ENCODE measurements around the gene GMNN.

GMNN gene

GRCh38 chr6:24831771-24832716 is 57.3 kb downstream of the GMNN start:
- Histone ChIP-seq H3K27ac (ENCODE audit: low read depth, low read length, severe bottlenecking) (no peak overlapping the region), H3K4me1 (ENCODE audit: control insufficient read depth, insufficient read depth, low read length, poor library complexity, severe bottlenecking) (no peaks in the 10 kb centered on the region), H3K4me3 (ENCODE audit: extremely low read depth, insufficient read depth, low read length, poor library complexity, severe bottlenecking) (no peak overlapping the region), H3K9me3 (ENCODE audit: control insufficient read depth, low read length) (no peaks in the 10 kb centered on the region), H3K36me3 (ENCODE audit: control insufficient read depth, insufficient read depth, low read length) (no peaks in the 10 kb centered on the region)
- 82 to 93% methylated on average over 6 to 7 of the region's 10 CpGs for WGBS, 2 experiments (ENCODE audit: insufficient coverage in 2 of 2)

GRCh38 chr6:24832794-24833193 is 58.1 kb downstream of the GMNN start:
- H3K4me3 ChIP-seq (ENCODE audit: extremely low read depth, insufficient read depth, low read length, poor library complexity, severe bottlenecking) = no peak overlapping the region
- H3K9me3 ChIP-seq (ENCODE audit: control insufficient read depth, low read length) = no peaks in the 10 kb centered on the region
- H3K4me1 ChIP-seq (ENCODE audit: control insufficient read depth, insufficient read depth, low read length, poor library complexity, severe bottlenecking) = no peaks in the 10 kb centered on the region
- 100% methylated on average over 1 of the region's 1 CpG; no CpG with 5 or more reads in 1 of the 2 experiments for WGBS, 2 experiments (ENCODE audit: insufficient coverage in 2 of 2)
- H3K36me3 ChIP-seq (ENCODE audit: control insufficient read depth, insufficient read depth, low read length) = no peaks in the 10 kb centered on the region
- H3K27ac ChIP-seq (ENCODE audit: low read depth, low read length, severe bottlenecking) = no peak overlapping the region

- Histone ChIP-seq H3K27ac (ENCODE audit: low read depth, low read length, severe bottlenecking) (no peak overlapping the region), H3K4me1 (ENCODE audit: control insufficient read depth, insufficient read depth, low read length, poor library complexity, severe bottlenecking) (no peaks in the 10 kb centered on the region), H3K36me3 (ENCODE audit: control insufficient read depth, insufficient read depth, low read length) (no peaks in the 10 kb centered on the region), H3K4me3 (ENCODE audit: extremely low read depth, insufficient read depth, low read length, poor library complexity, severe bottlenecking) (no peak overlapping the region), H3K9me3 (ENCODE audit: control insufficient read depth, low read length) (no peaks in the 10 kb centered on the region)
- 90 to 100% methylated on average over 1 to 2 of the region's 4 CpGs for WGBS, 2 experiments (ENCODE audit: insufficient coverage in 2 of 2)
These were observed 59.1 kb downstream of the GMNN start for GRCh38 chr6:24833711-24834386.

Measured in mesodermal cell (in vitro differentiated cells).